ENCODE results near the gene TET1. TPM values are rescaled to one million over a fixed set of nuclear protein-coding genes. Genes with fewer than 3 reads are reported as not detected.

The TET1 gene
- total RNA-seq, 1 experiment from 2014 or later, result 2.4 TPM

GRCh38 chr10:68566351-68566750, 6.2 kb downstream of the TET1 start:
- BruUV-seq (replicated peaks), result no TSS peak
- intact Hi-C loops (cut with micrococcal nuclease; ENCODE audit: unreplicated experiment), result no loop called here
- no peaks in the 10 kb centered on the region for H3K9me3 ChIP-seq (ENCODE audit: insufficient read depth, low read depth)
- TF ChIP-seq CTCF (conservative IDR thresholded peaks at IDR 0.05), result no peak
- H2AFZ ChIP-seq, result no peak overlapping the region
- no peaks in the 10 kb centered on the region for H3K4me1 ChIP-seq (replicated peaks; ENCODE audit: insufficient read depth)
- H3K4me2 ChIP-seq, result no peak overlapping the region
- POLR2A ChIA-PET (ENCODE audit: unreplicated experiment), result interaction anchor here (0.7 kb wide), 1 partner anchor 28 kb away, joined by 9 read pairs; no protein-coding TSS in a partner anchor
- no peaks in the 10 kb centered on the region for H4K20me1 ChIP-seq (ENCODE audit: insufficient read depth)
- H3K79me2 ChIP-seq (ENCODE audit: low read depth), result no peaks in the 10 kb centered on the region
- H3K27me3 ChIP-seq (ENCODE audit: insufficient read depth, low read depth), result peaks cover 4% of the 10 kb centered on the region; the same call in 1 of the 2 replicates
- no peaks in the 10 kb centered on the region for H3F3A ChIP-seq (ENCODE audit: insufficient read depth, low read depth)
- H3K36me3 ChIP-seq (ENCODE audit: low read depth), result no peaks in the 10 kb centered on the region
- CTCF ChIA-PET, result interaction anchor here (0.7 kb wide), 1 partner anchor 153 kb away, joined by 3 read pairs; no protein-coding TSS in a partner anchor
- H3K27ac ChIP-seq, result no peak overlapping the region
- no peaks in the 10 kb centered on the region for H3K9me2 ChIP-seq (ENCODE audit: insufficient read depth)
- no peak for DNase-seq
- no peak overlapping the region for H3K4me3 ChIP-seq

GRCh38 chr10:68566955-68567354, 6.8 kb downstream of the TET1 start:
- H3K79me2 ChIP-seq (ENCODE audit: low read depth), result no peaks in the 10 kb centered on the region

GRCh38 chr10:68572151-68572550, 12.0 kb downstream of the TET1 start:
- no peak overlapping the region for H3K27ac ChIP-seq
- POLR2A ChIA-PET (ENCODE audit: unreplicated experiment), result no interaction called here
- H3K79me2 ChIP-seq (ENCODE audit: low read depth), result no peaks in the 10 kb centered on the region
- H3K4me1 ChIP-seq (replicated peaks; ENCODE audit: insufficient read depth), result no peaks in the 10 kb centered on the region
- H3K9me2 ChIP-seq (ENCODE audit: insufficient read depth), result no peaks in the 10 kb centered on the region
- no TSS peak for BruUV-seq (replicated peaks)
- intact Hi-C loops (cut with micrococcal nuclease; ENCODE audit: unreplicated experiment), result no loop called here
- no peaks in the 10 kb centered on the region for H3K36me3 ChIP-seq (ENCODE audit: low read depth)
- no peaks in the 10 kb centered on the region for H4K20me1 ChIP-seq (ENCODE audit: insufficient read depth)
- H3K27me3 ChIP-seq (ENCODE audit: insufficient read depth, low read depth), result no peaks in the 10 kb centered on the region
- no peak for DNase-seq
- CTCF ChIA-PET, result interaction anchor here (0.6 kb wide), 1 partner anchor 21 kb away, joined by 3 read pairs; no protein-coding TSS in a partner anchor
- no peaks in the 10 kb centered on the region for H3K9me3 ChIP-seq (ENCODE audit: insufficient read depth, low read depth)
- H3F3A ChIP-seq (ENCODE audit: insufficient read depth, low read depth), result no peaks in the 10 kb centered on the region
- H2AFZ ChIP-seq, result no peak overlapping the region
- no peak overlapping the region for H3K4me3 ChIP-seq
- no peak overlapping the region for H3K4me2 ChIP-seq
- TF ChIP-seq CTCF (conservative IDR thresholded peaks at IDR 0.05) (no peak), EZH2 (IDR thresholded peaks at IDR 0.05; ENCODE audit: low read depth) (no peak)

More at GRCh38 chr10:68566955-68567354, 6.8 kb downstream of the TET1 start:
- H2AFZ ChIP-seq, result no peak overlapping the region
- no peaks in the 10 kb centered on the region for H3F3A ChIP-seq (ENCODE audit: insufficient read depth, low read depth)
- CTCF ChIA-PET, result interaction anchor here (0.7 kb wide), 1 partner anchor 154 kb away, joined by 3 read pairs; no protein-coding TSS in a partner anchor
- no peaks in the 10 kb centered on the region for H3K9me2 ChIP-seq (ENCODE audit: insufficient read depth)
- H3K4me2 ChIP-seq, result no peak overlapping the region
- TF ChIP-seq CTCF (conservative IDR thresholded peaks at IDR 0.05), result no peak
- no peak for TF ChIP-seq EZH2 (IDR thresholded peaks at IDR 0.05; ENCODE audit: low read depth)
- intact Hi-C loops (cut with micrococcal nuclease; ENCODE audit: unreplicated experiment), result no loop called here
- no peak overlapping the region for H3K27ac ChIP-seq
- H3K27me3 ChIP-seq (ENCODE audit: insufficient read depth, low read depth), result 0 out of 2 replicates have a peak, but pooled peaks cover 3% of the 10 kb centered on the region
- H4K20me1 ChIP-seq (ENCODE audit: insufficient read depth), result no peaks in the 10 kb centered on the region
- no peaks in the 10 kb centered on the region for H3K36me3 ChIP-seq (ENCODE audit: low read depth)
- H3K9me3 ChIP-seq (ENCODE audit: insufficient read depth, low read depth), result no peaks in the 10 kb centered on the region
- no peak for DNase-seq
- no TSS peak for BruUV-seq (replicated peaks)
- no peak overlapping the region for H3K4me3 ChIP-seq
- no peaks in the 10 kb centered on the region for H3K4me1 ChIP-seq (replicated peaks; ENCODE audit: insufficient read depth)
- POLR2A ChIA-PET (ENCODE audit: unreplicated experiment), result interaction anchor here (0.6 to 0.7 kb wide), 2 partner anchors 28 to 44 kb away, joined by 3 to 9 read pairs; no protein-coding TSS in a partner anchor

All from PC-9 (cell line).